Choroid plexus epithelial cell (primary cell): ENCODE results near the gene PRDM12.

Source experiments
- DNase-seq: peaks from one replicate; pipeline ENCODE4 v3.0.0-alpha.2; 2010; ENCODE audit warnings: low read depth
- H3K4me3 ChIP-seq: 2 replicates; pipeline ENCODE4 v1.5.1; 2011; ENCODE audit warnings: low read depth, mild to moderate bottlenecking, control low read depth, low read length, moderate library complexity
- TF ChIP-seq, protein P1 (sequence below): conservative IDR thresholded peaks from 2 replicates; pipeline ENCODE4 v1.5.1; 2011; ENCODE audit warnings: low read depth, mild to moderate bottlenecking, control low read depth, inconsistent platforms, low read length, moderate library complexity

Gene PRDM12

DNA sequence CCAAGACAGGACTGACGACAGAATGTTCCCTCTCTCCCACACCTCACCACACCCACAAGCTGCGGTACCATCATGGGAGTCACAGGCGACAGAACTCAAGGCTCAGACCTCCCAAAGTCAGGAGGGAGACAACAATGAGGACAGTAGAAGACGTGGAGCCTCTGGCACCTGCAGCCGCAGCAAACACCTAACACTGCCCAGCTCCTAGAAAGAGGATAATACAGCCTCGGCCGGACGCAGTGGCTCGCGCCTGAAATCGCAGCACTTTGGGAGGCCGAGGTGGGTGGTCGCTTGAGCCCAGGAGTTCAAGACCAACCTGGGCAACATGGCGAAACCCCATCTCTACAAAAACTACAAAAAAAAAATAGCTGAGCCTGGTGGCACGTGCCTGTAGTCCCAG lies 13.2 kb upstream of the PRDM12 start:
- H3K4me3 ChIP-seq: no peak overlapping the region
- TF ChIP-seq, protein P1, sequence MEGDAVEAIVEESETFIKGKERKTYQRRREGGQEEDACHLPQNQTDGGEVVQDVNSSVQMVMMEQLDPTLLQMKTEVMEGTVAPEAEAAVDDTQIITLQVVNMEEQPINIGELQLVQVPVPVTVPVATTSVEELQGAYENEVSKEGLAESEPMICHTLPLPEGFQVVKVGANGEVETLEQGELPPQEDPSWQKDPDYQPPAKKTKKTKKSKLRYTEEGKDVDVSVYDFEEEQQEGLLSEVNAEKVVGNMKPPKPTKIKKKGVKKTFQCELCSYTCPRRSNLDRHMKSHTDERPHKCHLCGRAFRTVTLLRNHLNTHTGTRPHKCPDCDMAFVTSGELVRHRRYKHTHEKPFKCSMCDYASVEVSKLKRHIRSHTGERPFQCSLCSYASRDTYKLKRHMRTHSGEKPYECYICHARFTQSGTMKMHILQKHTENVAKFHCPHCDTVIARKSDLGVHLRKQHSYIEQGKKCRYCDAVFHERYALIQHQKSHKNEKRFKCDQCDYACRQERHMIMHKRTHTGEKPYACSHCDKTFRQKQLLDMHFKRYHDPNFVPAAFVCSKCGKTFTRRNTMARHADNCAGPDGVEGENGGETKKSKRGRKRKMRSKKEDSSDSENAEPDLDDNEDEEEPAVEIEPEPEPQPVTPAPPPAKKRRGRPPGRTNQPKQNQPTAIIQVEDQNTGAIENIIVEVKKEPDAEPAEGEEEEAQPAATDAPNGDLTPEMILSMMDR: no peak
- no peak for DNase-seq

GRCh38 chr9:130651752-130652151 lies 12.6 kb upstream of the PRDM12 start:
- DNase-seq: no peak
- H3K4me3 ChIP-seq: no peak overlapping the region
- TF ChIP-seq, protein P1: no peak

- H3K4me3 ChIP-seq: no peak overlapping the region
- TF ChIP-seq, protein P1: no peak
- no peak for DNase-seq
Observed at GRCh38 chr9:130654879-130655278, 9.5 kb upstream of the PRDM12 start.

DNA sequence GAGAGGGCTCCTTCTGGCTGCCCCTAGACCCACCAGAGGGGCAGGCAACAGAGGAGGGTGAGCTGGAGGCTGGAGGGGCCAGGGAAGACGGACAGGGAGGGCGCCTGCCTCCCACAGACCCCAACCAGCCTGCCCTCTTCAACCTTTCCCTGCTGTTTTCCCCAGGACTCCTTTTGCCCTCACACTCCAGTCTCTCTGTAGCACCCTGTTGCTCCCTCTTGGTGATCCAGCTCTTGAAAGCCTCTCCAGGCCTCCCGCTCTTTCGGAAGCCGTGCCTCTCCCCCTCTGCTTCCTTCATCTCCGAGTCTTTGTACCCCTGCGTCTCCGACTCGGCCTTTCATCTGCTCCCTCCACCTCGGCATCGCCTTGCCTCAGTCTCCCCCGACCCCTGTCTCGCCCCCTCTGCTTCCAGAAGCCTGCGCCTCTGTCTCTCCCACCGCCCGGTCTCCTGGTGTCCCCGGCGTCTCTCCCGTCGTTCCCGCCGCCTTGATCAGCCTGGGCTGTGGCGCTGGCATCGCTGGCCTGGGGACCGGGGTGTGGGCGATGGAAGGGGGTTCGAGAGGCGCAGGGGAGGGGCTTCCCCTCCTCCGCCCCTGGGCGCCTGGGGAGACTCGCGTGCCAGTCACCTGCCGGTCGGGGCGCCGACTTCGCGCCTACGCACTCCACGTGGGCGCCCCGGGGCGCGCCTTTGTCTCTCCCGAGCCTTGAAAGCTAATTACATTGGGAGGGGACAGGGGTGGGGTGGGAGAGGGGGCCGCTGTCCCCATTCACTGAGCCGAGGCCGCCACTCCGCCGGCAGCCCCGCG lies 5.3 kb upstream of the PRDM12 start:
- TF ChIP-seq, protein P1: no peak
- no peak for DNase-seq

DNA sequence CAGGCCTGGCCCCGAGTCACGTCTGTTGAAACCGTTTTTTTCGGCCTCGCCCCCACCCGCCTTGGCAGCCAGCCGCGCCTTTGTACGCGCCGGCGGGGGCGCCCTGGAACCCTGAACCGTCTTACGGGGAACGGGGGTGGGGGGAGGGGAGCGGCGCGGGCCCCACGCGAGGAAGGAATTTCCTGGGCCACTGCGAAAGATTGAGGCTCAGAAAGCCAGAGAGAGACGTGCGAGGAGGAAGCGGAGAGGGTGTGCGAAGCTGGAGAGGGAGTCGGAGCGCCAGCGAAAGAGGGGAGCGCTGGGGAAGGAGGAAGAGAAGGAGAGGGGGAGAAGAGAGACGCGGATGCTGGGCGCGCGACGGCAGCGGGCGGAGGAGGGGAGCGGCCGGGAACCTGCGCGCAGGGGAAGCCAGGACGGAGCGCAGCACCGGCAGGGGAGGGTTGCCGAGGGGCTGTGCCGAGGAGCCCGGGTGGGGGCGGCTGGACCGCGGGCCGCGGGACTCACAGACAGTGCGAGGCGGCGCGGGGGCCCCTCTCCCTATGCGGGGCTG lies 4.6 kb upstream of the PRDM12 start:
- no peak for DNase-seq
- TF ChIP-seq, protein P1: no peak
- no peak overlapping the region for H3K4me3 ChIP-seq

More for the DNA sequence above, 5.3 kb upstream of the PRDM12 start:
- no peak overlapping the region for H3K4me3 ChIP-seq

- TF ChIP-seq, protein P1: no peak
- H3K4me3 ChIP-seq: no peak overlapping the region
Observed at GRCh38 chr9:130660326-130660682, 4.1 kb upstream of the PRDM12 start.

More at GRCh38 chr9:130660326-130660682, 4.1 kb upstream of the PRDM12 start:
- DNase-seq: no peak
